ENCODE results near the gene CDH4. TPM values are rescaled to one million over a fixed set of nuclear protein-coding genes. Genes with fewer than 3 reads are reported as not detected.

Gene CDH4
- total and polyA plus RNA-seq, 2 of the 13 experiments (the other 11 are each of a cell fraction or from before 2014, with no cell fraction given) = not detected

DNA sequence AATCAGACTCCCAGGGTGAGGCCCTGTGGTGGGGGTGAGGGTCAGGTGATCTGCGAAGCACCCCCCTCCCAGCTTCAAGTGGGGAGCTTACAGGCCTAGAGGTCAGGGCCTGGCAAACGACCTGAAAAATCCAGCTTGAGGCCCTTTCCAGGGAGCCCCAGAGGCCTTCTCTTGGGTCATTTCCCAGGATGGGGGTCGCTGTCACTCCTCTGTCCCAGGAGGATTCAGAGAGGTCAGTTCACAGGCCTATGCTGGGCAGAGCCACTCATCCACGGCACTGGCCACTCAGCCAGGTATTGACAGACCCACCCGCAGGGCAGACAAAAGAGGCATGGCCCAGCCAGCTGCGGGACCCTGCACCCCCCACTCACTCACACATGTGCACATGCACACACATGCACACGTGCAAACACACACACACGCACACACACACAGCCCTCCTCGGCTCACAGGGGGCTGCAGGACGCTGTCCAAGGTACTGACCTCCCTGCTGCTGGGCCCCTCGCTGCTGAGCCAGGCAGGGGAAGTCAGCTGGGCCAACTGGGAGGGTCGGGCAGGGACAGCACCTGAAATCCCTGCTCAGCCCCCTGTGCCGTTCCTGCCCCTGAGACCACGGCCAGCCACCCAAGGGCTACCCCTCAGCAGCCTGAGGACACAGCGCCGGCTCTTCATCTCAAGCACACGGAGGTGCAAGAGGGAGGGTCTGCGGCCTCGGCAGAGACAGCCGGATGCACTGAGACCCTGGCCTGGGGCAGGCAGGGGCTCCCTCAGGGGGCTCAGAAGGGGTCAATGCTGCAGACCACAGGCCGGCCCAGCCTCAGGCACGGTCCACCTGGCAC is 699.9 kb downstream of the CDH4 start (continued):
- TF ChIP-seq, protein P1, sequence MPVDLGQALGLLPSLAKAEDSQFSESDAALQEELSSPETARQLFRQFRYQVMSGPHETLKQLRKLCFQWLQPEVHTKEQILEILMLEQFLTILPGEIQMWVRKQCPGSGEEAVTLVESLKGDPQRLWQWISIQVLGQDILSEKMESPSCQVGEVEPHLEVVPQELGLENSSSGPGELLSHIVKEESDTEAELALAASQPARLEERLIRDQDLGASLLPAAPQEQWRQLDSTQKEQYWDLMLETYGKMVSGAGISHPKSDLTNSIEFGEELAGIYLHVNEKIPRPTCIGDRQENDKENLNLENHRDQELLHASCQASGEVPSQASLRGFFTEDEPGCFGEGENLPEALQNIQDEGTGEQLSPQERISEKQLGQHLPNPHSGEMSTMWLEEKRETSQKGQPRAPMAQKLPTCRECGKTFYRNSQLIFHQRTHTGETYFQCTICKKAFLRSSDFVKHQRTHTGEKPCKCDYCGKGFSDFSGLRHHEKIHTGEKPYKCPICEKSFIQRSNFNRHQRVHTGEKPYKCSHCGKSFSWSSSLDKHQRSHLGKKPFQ (CRISPR knock-in tag; IDR thresholded peaks at IDR 0.05; ENCODE audit: insufficient replicate concordance) = peak; percentile 87
- TF ChIP-seq POGZ (CRISPR knock-in tag; IDR thresholded peaks at IDR 0.05) (no peak), ETV6 (CRISPR knock-in tag; conservative IDR thresholded peaks at IDR 0.05) (peak; percentile 97), PCBP1 (IDR thresholded peaks at IDR 0.05; ENCODE audit: borderline replicate concordance, low read depth, low read length) (peak; percentile 76; the same call in 1 of the 2 replicates), IKZF4 (CRISPR knock-in tag; IDR thresholded peaks at IDR 0.05; ENCODE audit: borderline replicate concordance, low read depth, not compliant biosample characterization) (peak; percentile 99), ATF1 (CRISPR knock-in tag; IDR thresholded peaks at IDR 0.05) (no peak), FOXK2 (IDR thresholded peaks at IDR 0.05) (no peak), CHCHD3 (CRISPR knock-in tag; IDR thresholded peaks at IDR 0.05) (peak; percentile 98), CREB3 (CRISPR knock-in tag; IDR thresholded peaks at IDR 0.05) (peak; percentile 95), TBX3 (IDR thresholded peaks at IDR 0.05; ENCODE audit: borderline replicate concordance) (no peak), MTA3 (CRISPR knock-in tag; IDR thresholded peaks at IDR 0.05) (no peak), ZNF510 (CRISPR knock-in tag; IDR thresholded peaks at IDR 0.05; ENCODE audit: low read depth) (peak; percentile 98), NAIF1 (CRISPR knock-in tag; IDR thresholded peaks at IDR 0.05; ENCODE audit: borderline replicate concordance) (no peak), ZNF782 (CRISPR knock-in tag; IDR thresholded peaks at IDR 0.05; ENCODE audit: borderline replicate concordance) (peak; percentile 99), ZNF720 (CRISPR knock-in tag; IDR thresholded peaks at IDR 0.05) (peak; percentile 96), MIER2 (CRISPR knock-in tag; IDR thresholded peaks at IDR 0.05) (peak; percentile 99), KDM1A (CRISPR knock-in tag; IDR thresholded peaks at IDR 0.05) (0 out of 2 replicates have a peak, but pooled peaks have one; percentile 51), FIP1L1 (IDR thresholded peaks at IDR 0.05; ENCODE audit: borderline replicate concordance, insufficient read depth, low read depth, low read length) (no peak)
- TF ChIP-seq, protein P2, sequence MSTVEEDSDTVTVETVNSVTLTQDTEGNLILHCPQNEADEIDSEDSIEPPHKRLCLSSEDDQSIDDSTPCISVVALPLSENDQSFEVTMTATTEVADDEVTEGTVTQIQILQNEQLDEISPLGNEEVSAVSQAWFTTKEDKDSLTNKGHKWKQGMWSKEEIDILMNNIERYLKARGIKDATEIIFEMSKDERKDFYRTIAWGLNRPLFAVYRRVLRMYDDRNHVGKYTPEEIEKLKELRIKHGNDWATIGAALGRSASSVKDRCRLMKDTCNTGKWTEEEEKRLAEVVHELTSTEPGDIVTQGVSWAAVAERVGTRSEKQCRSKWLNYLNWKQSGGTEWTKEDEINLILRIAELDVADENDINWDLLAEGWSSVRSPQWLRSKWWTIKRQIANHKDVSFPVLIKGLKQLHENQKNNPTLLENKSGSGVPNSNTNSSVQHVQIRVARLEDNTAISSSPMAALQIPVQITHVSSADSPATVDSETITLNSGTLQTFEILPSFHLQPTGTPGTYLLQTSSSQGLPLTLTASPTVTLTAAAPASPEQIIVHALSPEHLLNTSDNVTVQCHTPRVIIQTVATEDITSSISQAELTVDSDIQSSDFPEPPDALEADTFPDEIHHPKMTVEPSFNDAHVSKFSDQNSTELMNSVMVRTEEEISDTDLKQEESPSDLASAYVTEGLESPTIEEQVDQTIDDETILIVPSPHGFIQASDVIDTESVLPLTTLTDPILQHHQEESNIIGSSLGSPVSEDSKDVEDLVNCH (CRISPR knock-in tag; IDR thresholded peaks at IDR 0.05) = 0 out of 2 replicates have a peak, but pooled peaks have one; percentile 91
- TF ChIP-seq, protein P3, sequence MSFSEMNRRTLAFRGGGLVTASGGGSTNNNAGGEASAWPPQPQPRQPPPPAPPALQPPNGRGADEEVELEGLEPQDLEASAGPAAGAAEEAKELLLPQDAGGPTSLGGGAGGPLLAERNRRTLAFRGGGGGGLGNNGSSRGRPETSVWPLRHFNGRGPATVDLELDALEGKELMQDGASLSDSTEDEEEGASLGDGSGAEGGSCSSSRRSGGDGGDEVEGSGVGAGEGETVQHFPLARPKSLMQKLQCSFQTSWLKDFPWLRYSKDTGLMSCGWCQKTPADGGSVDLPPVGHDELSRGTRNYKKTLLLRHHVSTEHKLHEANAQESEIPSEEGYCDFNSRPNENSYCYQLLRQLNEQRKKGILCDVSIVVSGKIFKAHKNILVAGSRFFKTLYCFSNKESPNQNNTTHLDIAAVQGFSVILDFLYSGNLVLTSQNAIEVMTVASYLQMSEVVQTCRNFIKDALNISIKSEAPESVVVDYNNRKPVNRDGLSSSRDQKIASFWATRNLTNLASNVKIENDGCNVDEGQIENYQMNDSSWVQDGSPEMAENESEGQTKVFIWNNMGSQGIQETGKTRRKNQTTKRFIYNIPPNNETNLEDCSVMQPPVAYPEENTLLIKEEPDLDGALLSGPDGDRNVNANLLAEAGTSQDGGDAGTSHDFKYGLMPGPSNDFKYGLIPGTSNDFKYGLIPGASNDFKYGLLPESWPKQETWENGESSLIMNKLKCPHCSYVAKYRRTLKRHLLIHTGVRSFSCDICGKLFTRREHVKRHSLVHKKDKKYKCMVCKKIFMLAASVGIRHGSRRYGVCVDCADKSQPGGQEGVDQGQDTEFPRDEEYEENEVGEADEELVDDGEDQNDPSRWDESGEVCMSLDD (CRISPR knock-in tag; IDR thresholded peaks at IDR 0.05; ENCODE audit: borderline replicate concordance) = peak; percentile 83; the same call in 1 of the 2 replicates
- TF ChIP-seq, protein P4, sequence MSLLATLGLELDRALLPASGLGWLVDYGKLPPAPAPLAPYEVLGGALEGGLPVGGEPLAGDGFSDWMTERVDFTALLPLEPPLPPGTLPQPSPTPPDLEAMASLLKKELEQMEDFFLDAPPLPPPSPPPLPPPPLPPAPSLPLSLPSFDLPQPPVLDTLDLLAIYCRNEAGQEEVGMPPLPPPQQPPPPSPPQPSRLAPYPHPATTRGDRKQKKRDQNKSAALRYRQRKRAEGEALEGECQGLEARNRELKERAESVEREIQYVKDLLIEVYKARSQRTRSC (CRISPR knock-in tag; IDR thresholded peaks at IDR 0.05; ENCODE audit: low read depth) = peak; percentile 99

Data from HepG2 (cell line).